ENCODE results near the gene ADAM33.

ADAM33 gene

DNA sequence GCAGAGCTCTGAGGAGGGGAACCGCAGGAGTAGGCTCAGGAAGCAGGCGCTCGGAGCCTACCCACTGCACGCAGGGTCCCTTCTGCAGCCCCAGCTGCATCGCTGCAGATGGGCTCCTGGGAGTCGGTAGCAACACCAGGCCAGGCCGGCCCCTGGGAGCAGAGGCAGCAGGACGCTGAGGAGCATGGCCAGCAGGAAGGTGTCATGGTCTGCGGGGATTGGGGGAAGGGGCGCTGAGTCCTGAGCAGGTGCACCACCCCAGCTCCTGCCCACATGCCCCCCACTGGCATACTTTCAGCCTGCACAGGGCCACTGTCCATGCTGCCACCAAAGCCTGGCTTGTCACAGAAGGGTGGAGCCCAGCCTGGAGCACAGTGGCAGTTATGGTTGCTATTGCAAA lies 10.9 kb downstream of the ADAM33 start:
- DNase-seq (ENCODE audit: low read depth in 2 of 3, low spot score in 2 of 3): no peak

DNA sequence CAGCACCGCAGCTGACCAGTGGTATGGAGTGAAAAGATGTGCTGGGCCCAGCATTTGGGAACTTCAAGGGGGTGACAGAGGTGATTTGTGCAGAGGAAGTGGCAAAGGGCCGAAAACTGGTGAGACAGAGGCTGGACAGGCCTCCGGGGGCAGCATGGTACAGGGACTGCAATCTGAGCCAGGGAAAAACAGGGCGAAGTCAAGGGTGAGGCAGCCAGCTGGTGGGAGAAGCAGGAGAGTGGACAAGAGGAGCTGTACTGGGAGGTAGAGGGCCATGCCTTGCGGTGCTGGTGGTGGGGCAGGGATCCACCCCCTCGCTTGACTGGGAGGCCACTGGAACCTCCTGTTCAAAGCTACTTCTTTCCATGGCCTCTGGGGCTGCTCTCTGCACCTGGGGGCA lies 11.3 kb downstream of the ADAM33 start:
- DNase-seq (ENCODE audit: low read depth in 2 of 3, low spot score in 2 of 3): no peak

DNA sequence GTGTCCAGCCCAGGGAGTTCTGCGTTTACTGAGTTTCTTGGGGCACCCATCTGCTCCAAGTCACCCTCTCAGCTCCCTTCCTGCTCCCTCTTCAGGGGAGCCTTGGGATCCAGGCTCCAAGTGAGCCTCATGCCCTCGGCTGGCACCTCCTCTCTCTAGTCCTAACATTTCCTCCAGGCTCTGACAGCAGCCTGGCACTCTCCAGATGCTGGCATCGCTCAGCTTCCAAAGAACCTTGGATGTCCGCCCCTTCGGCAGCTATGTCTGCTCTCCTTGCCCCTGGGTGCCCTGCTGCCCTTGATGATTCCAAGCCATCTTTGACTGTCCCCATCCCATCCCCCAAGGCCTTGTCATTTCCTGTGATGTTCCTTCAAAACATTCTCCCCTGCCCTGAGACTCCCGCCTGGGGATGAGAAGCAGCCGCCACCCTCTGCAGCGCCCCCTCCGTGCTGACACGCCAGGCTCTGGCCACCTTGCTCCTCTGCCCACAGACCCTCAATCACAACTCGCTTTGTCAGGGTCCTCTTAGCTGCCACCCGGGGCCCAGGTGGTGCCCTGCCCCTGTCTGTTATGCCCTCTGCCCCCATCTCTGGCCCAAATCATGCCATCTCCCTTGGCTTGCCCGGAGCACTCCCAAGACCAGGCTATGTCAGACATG lies 12.0 kb downstream of the ADAM33 start:
- no peak for DNase-seq (ENCODE audit: low read depth in 2 of 3, low spot score in 2 of 3)

DNA sequence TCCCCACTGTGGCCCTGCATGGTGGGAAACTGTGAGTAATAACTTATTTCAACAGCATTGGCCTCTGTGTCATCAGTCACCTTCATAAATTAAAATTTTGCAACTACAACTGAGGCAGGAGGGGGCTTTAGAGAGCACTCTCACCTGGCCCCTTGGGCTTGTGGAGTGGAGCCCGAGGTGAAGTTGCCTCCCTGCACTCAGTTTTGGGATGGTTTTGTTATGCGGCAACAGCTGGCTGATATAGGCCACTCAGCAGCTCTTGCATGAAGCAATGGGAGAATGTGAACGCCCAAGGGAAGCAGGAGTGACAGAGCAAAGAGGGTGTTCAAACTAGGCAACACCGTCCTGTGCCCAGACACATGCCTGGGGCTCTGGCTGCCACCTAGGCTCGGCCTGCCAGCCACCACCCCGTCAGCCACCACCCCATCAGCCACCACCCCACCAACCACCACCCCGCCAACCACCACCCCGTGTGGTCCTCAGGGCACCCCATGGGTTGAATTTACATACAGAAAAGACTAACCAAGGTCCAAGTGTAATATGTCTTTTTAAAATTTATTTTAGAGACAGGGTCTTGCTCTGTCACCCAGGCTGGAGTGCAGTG lies 14.3 kb downstream of the ADAM33 start:
- DNase-seq (ENCODE audit: low read depth in 2 of 3, low spot score in 2 of 3): no peak

DNA sequence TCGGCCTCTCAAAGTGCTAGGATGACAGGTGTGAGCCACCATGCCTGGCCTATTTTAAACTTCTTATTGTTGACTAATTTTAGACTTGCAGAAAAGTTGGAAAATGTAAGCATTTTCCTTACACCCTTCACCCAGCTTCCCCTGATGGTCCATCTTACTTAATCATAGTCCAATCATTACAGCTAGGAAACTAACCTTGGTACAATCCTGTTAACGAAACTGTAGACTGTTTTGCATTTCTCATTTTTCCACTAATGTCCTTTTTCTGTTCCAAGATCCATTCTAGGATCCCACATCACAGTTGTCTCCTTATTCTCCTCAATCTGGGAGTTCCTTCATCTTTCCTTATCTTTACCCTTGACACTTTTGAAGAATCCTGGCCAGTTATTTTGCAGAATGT lies 18.0 kb downstream of the ADAM33 start:
- DNase-seq (ENCODE audit: low read depth in 2 of 3, low spot score in 2 of 3): no peak

DNA sequence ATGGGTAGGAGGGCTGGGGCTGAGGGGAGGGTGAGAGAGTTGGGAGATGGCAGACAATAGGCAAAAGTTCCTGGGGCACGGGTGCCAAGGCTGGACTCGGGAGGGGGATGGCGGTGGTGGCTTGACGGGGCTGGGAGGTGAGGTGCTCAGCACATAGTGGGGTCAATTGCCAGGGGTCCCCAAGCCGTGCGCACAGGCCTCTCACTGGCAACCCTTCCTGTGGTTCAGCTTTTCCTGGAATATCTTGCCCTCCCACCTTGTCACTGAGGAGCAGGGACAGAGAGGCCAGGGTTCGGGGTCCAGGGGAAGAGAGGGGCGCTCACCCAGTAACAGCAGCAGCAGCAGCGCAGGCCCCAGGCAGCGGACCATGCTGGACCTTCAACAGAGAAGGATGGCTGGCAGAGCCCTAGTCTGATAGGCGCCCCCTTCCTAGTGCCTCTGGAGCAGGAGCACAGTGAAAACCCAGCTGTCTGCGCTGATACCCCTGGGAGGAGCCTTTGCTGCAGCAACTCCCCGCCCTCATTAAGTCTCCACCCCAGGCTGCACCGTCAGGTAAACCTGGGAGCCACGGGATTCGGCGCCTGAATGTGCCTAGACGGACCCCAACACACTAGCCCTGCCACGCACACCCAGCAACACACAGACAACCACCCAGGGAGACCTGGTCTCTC lies 18.6 kb downstream of the ADAM33 start, which contains the start of gene GFRA4:
Gene GFRA4, minus strand, starts transcription at position 369 of the 671 bp plus-strand sequence. Its CDS starts 0 bp downstream, at position 369.
- no peak for DNase-seq (ENCODE audit: low read depth in 2 of 3, low spot score in 2 of 3)

DNA sequence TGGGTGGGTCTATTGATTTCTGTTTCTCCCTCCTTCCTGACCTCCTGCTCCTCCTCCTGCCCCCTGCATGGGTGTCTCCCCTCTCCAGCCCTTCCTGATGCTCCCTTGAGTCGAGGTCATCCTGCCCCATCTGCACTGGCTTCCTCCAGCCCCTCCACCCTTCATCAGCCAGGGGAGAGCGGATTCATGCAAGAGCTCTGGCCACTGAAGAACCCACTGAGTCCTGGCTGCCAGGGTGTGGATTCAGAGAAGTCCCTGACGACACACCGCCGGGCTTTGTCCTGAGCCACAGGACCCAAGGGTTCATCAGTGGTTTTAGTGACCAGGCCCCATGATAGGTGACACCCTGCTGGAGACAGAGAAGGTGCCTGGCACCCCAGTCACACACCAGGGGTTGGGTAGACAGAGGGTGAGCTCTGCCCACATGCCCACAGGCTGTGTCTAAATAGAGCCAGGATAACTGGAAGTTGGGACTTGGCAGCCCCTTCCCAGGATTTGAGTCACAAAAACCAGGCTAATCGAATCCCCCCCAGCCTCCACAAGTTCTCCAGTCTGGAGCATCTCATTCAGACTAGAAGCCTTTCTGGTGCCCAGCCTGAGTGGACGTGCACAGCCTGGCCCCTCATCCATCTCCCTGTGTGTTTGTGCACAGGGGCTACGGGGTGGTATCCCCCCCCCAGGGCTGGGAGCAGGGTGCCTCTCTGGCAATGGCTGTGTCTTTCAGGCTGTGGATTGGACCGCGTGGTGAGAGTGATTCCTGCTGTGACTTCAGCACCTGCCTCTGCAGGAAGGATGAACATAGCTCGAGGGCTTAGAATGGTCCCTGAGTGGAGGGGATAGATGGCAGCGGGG lies 19.8 kb downstream of the ADAM33 start:
- no peak for DNase-seq (ENCODE audit: low read depth in 2 of 3, low spot score in 2 of 3)

DNA sequence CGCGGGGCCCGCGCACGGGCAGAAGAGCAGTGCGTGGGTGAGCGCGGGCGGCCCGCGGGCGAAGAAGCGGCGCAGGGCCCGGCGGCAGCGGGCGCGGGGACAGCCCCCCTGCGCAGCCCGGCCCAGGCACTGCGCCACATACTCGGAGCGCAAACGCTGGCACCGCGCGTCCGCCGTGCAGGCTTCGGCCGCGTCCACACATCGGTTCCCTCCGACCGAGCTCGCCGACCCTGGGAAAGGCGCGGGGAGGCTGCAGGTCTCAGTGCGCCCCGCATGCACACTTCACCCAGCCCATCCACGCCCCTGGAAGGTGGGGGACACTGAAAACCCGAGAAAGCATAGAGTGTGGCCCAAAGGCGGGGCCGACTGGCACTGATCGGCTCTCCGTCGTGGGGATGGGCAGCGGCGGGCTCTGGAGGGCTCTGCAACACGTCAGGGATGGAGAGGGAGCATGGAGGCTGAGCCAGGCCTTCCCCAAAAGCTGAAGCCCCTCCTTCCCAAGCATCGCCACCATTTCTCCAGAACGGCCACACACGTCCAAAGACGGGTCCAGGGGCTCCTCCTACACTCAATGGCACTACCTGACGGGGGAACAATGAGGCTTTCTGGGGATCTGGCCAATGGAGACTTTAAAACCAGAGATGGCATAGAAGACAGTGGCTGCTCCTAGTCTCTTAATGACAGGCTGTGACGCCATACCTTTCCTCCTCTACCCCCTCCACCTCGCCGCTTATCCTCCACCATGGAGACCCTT lies 20.6 kb downstream of the ADAM33 start:
- DNase-seq (ENCODE audit: low read depth in 2 of 3, low spot score in 2 of 3): no peak

DNA sequence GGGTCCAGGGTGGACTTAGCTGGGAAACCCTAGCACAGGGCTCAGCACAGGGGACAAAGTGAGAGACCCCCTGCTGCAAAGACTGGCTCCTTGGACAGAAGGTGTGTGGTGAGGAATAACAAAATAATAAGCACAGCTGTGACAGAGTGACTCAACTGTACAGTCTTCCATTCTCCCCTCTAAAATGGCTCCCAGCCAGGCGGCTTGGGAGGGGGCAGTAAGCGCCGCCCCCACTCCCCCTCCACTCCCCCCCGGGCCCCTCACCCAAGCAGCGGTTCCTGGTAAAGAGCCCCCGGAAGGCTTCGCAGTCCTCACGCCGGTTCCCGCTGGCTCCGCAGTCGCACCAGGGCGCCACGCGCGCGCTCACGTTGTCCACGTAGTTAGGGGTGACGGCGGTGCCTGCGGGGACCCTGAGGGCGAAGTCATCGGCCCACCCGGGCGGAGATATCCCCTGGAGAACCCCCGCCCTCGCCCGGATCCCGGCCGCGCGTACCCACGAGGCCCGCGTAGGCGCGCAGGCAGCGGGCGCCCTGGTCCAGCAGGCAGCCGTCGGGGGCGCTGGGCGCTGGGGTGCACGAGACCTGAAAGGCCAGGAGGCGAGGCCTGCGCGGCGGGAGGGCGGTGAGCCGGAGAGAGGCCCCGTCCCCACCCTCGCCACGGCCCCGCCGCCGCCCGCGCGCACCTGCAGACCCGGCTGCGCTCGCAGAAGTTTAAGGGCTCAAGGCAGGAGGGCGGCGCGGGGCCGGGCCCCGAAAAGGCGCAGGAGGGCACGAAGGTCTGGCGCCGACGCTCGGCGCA lies 21.3 kb downstream of the ADAM33 start:
- DNase-seq (ENCODE audit: low read depth in 2 of 3, low spot score in 2 of 3): no peak

DNA sequence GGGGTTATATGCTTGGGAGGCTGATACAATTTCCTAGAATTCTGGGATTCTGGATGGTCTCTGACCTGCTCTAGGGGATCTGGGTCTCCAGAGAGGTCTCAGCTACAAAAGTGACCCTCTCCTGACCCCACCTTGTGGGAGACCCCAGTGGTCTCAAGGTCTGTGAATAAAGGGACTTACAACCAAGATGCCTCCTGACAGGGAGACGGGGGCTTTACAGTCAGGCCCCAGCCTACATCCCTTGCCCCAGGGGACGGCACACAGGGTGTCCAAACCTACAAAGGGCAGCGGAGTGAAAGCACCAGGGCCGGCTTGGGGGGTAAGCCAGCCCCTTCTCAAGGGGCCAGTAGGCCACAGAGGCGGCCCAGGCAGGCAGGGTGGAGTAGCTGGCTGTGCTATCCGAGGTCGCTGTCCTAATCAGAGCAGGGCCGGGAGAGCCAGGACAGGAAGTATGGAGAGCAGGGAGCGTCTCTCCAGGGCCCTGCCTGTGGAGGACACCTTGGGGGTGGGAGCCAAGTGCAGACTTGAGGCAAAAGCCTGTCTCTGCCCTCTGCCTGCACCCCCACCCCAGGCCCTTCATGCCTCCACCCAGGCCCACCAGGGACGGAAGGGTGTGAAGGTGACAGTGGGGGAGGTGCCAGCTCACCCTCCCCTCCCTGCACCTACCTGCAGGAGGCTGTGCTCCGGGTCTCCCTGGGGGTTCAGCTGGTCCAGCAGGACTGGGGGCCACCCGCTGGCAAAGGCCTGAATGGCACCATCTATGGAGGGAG lies 22.1 kb downstream of the ADAM33 start:
- no peak for DNase-seq (ENCODE audit: low read depth in 2 of 3, low spot score in 2 of 3)

DNA sequence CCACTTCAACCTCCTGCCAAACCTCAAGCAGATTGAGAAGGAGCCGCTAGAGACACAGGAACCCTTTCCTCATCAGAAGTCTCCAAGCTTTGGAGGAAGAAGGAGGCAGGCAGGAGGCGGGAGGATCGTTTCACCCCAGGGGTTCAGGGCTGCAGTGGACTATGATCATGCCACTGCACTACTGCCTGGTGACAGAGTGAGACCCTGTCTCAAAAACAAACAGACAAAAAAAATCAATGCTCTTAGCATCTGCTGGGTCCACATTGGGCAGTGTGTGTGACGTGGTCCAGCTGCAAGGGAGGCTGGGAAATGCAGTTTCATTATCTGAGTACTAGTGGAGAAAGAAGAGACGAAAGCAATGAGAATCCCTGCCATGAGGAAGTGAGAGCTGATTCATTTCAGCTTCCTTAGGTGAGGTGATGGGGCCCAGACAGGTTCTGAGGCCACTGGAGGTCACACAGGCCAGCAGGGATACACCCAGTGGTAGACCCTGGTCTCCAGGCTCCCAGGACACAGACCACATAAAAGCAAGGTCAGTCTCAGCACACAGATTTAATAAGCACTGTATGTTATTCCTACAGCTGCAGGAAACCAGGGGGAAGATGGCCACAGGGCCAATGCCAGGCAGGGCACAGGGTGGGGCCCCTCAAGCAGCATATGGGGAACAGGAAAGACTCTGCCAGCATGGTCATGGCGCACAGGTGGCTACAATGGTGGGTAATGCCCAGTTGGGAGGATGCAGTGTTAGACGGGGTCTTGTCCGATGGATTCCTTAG lies 22.9 kb downstream of the ADAM33 start:
- DNase-seq (ENCODE audit: low read depth in 2 of 3, low spot score in 2 of 3): no peak

DNA sequence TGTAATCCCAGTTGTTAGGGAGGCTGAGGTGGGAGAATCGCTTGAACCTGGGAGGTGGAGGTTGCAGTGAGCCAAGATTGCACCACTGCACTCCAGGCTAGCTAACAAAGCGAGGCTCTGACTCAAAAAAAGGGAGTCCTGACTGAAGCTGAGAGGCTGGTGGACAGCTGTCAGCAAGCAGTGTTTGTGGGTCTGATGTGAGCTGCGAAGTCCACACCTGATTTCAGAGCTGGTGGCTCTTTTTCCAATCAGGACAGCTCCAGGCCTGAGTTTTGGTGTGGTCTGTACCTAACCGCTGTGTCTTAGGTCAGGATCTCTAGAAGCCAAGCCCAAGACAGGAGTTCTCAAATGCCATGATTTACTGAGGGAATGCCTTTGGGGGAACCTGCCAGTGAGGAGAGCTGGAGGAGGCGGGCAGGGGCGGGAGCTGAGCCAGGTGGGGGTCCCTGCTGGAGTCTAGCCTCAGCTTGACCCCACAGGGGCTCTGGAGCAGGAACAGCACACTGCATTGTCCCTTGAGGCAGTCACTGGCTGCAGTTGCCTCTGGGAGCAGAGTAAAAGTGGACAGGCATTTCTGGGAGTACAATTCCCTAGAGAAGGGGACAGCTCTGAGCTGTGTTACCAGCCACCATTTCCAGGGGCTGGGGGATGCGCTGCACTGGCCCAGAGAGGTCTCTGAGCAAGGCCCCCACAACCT lies 23.6 kb downstream of the ADAM33 start:
- no peak for DNase-seq (ENCODE audit: low read depth in 2 of 3, low spot score in 2 of 3)

DNA sequence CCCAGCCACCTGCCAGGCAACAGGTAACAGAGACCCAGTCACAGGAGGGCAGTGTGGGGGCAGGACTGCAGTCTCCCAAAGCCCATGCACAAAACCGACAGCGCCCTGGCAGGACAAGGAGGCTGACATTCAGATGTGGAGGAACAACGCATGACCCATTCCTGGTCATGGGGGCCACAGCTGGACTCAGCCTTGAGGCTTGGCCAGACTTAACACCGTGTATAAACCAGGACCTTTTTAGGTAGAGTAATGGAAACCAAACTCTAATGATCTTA lies 26.7 kb downstream of the ADAM33 start:
- DNase-seq (ENCODE audit: low read depth in 2 of 3, low spot score in 2 of 3): no peak

DNA sequence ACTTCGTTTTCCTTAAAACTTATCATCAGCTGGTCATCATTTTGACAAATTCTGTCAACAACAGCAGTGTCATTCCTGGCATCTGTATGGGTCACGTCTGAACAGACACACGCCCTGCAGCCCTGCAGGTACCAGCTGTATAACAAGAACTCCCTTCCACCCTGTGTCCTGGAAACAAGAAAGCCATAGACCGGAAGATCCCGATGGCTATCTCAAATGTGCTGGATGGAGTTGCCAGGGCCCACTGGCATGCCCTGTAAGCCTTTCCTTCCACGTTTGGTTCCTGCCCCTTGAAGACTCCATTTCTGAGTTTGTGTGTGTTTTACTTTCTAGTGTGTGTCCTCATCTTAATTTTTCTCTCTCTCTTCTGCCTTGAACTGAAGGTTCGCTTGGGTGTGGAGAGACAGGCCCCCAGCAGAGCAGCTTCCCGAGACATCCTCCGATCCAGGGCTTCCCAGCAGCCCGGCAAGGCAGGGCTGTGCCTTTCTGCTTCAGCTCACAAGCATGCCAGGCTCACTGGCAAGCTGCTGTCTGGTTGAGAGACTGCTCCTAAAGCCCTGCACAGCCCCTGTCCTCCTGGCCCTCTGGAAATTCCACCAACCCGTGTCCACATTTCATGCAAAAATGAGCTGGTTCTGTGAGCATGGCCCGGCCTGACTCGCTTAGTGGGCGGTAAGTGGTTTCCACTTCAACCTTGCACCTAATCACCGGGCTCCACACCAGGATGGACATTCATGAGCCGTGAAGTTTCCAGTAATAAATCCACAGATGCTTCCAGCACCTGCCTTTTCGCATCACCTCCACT lies 27.3 kb downstream of the ADAM33 start:
- DNase-seq (ENCODE audit: low read depth in 2 of 3, low spot score in 2 of 3): no peak

DNA sequence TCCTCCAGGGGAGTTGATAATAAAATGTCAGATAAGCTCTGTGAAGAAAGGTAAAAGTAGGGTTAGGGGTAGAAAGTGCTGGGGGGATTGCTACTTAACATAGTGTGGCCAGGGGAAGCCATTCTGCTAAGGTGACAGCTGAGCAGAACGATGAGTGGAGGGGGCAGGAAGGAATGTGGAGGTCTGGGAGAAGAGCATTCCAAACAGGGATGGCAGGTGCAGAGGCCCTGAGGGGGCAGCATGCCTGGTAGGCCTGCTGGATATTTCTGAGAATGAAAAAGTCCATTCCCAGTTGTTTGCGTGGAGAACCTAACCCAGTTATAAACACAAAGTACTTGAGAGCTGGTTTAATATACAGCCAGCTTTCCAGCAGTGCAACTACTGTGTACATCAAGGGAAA lies 27.9 kb downstream of the ADAM33 start:
- DNase-seq (ENCODE audit: low read depth in 2 of 3, low spot score in 2 of 3): no peak

DNA sequence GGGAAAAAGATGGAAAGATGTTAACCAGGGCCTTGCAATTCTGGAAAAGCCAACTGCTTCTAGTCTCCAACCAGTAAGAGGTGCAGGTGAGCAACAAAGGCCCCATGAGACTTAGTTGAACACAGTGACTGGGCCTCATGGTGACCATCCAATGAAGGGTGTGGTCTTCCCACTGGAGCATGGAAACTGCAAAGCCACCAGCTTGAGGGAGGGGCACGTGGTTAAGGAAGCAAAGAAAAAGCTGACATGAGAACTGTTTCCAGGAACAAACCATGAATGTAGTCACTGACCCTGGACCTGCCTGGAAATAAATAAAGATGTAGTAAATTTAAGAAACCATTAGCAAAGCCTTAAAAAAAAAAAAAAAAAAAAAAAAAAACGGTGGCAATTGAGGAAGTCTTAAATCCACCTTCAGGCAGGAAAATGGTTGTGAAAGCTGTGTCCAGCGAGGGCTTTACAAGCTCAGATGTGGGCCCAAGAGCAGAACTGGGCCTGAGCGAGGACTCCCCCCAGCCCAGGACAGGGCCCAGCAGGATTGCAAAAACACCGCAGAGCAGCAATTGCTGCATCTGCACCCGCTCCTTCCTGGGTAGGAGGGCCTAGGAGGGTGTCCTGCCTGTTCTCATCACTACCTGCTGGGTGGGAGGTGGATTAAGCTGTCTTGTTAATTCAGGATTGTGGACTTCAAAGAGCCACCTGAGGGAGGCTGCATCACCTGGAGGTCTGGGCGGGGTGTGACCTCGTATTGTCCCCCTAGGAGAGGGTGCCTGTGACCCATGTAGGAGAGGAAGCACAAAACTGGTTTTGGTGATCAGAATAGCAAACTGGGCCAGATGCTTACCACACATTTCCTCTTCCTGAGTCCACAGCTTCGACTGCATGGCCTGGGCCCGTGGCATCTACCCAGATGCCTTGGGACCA lies 28.9 kb downstream of the ADAM33 start:
- no peak for DNase-seq (ENCODE audit: low read depth in 2 of 3, low spot score in 2 of 3)
